ENCODE results near the gene ADTRP.

GRCh38 chr6:11692451-11693376 lies 85.9 kb downstream of the ADTRP start:
- TF ChIP-seq, protein P1, sequence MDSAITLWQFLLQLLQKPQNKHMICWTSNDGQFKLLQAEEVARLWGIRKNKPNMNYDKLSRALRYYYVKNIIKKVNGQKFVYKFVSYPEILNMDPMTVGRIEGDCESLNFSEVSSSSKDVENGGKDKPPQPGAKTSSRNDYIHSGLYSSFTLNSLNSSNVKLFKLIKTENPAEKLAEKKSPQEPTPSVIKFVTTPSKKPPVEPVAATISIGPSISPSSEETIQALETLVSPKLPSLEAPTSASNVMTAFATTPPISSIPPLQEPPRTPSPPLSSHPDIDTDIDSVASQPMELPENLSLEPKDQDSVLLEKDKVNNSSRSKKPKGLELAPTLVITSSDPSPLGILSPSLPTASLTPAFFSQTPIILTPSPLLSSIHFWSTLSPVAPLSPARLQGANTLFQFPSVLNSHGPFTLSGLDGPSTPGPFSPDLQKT (IDR thresholded peaks at IDR 0.05; ENCODE audit: borderline replicate concordance, low read depth, low read length): no peak
- TF ChIP-seq ZNF202 (tag by site-specific recombination; IDR thresholded peaks at IDR 0.05; ENCODE audit: borderline replicate concordance) (no peak), CTCF (tag by site-specific recombination; IDR thresholded peaks at IDR 0.05) (no peak)

All from HEK293 (cell line).